HG02763 (cell line): ENCODE results near the gene MEGF6.

Source experiments
- ATAC-seq: cut with Tn5 transposase; IDR thresholded peaks from one replicate; pipeline ENCODE4 v1.9.1; 2021; ENCODE audit warnings: mild to moderate bottlenecking, moderate library complexity; ENCODE audit not compliant: unreplicated experiment

MEGF6 gene

DNA sequence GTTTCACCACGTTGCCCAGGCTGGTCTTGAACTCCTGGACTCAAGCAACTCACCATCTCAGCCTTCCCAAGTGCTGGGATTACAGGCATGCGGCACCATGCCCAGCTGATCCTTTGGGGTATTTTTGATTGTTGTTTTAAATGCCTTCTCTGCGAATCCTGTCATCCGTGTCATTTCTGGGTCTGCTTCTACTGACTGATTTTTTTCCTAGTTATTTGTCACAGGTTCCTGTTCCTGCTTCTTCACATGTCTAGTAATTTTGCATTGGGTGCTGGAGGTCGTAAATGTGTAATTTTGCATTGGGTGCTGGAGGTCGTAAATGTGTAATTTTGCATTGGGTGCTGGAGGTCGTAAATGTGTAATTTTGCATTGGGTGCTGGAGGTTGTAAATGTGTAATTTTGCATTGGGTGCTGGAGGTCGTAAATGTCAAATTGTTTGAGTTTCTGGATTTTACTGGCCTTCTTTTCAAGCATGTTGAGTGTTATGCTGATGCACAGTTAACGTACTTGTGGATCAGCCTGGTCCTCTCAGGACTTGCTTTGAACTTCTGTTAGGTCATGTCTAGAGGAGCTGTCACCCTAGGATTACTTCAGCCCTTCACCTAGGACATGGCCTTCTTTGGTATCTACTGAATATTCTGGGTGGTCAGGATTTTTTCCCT, 161.0 kb downstream of the MEGF6 start:
- ATAC-seq = no peak

DNA sequence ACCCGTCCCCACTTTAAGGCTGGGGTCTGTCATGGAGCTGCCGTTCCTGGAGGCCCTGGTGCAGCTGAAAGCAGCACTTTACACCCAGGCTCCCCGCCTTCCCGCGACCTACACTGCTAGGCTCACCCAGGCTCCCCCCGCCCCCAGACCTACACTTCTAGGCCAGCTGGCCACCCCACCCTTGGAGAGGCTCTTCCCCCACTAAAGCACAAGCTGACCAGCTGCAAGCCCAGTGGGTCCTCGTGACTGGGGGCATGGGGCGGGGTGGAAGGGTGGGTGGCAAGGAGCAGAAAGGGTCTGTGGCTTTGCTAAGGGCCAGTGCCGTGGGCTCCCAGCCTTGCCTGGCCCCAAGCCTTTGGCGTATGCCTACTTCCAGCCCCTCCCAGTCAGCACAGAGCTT, 166.6 kb downstream of the MEGF6 start:
- no peak for ATAC-seq

DNA sequence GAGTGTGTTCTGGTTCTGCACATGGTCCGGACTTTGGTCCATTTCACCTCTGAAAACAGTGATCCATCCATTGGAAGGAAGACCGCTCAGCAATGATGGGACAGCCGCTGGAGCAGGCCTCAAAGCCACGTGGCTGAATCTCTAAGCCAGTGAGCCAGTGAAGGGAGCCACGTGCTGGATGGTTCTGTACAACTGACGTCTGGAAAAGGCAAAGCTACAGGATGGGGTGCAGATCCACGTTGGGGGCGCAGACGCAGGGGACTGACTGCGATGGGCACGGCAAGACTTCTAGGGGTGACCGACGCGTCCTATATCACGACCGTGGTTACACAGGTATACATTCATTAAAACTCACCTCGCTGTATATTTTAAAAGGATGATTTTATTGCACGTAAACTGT, 167.0 kb downstream of the MEGF6 start:
- ATAC-seq = no peak

DNA sequence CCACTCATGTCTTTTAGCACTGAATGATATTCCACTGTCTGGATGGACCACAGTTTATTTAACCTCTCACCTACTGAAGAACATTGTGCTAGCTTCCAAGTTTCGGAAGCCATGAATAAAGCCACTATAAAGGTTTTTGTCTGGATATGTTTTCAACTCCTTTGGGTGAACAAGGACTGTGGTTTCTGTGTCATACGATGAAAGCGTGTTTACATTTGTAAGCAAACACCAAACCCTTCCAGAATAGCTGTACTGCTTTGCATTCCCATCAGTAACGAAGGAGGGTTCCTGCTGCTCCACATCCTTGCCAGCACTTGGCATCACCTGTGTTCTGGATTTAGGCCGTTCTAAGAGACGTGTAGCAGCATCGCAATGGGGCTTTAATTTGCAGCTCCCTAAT, 167.5 kb downstream of the MEGF6 start:
- ATAC-seq = no peak

DNA sequence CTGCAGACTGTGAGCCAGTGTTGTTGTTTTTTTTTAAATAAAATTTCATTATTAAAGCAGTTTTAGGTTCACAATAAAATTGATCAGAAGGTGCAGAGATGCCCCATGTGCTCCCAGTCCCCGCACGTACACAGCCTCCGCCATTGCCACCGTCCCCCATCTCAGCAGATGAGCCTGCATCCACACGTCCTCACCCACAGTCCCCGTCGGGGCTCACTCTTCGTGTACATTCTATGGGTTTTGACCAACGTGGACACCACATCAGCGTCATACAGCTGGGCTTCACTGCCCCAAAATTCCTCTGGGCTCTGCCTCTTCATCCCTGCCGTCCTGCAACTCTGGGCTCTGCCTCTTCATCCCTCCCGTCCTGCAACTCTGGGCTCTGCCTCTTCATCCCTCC, 168.4 kb downstream of the MEGF6 start:
- no peak for ATAC-seq

DNA sequence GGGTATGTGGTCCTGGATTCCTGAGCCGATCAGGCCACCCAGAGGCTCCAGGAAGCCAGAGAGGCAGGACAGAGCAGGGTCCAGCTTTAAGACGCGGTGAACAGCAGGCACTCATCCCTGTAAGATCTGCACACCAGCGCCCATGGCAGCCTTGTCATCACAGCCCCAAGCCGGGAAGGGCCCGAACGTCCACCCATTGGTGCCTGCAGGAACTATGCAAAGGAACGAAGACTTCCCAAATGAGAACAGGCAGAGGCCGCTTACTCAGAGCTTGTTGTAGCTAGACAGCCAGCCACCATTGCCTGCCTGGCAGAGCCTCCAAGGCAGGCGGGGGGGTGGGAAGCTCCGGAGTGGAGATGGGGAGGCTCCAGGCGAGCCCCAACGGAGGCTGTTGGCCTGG, 169.0 kb downstream of the MEGF6 start:
- no peak for ATAC-seq

DNA sequence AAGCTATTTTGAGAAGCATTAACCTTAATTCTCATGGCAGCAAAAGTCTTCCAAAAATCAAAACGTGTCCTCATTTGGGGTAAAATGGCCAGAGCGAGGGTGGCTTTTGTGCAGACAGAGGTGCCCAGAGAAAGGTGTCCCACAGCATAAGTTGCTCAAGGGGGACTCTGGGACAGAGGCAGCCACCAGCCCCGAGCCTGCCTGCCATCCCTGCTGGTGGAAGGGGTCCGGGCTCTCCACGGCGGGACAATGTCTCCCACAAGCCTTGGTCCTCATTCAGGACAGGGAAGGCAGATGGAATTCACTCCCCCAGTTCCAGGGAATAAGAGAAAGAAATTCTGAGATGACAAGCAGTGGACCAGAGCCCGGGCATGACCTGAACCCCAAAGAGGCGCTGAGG, 169.4 kb downstream of the MEGF6 start:
- no peak for ATAC-seq

DNA sequence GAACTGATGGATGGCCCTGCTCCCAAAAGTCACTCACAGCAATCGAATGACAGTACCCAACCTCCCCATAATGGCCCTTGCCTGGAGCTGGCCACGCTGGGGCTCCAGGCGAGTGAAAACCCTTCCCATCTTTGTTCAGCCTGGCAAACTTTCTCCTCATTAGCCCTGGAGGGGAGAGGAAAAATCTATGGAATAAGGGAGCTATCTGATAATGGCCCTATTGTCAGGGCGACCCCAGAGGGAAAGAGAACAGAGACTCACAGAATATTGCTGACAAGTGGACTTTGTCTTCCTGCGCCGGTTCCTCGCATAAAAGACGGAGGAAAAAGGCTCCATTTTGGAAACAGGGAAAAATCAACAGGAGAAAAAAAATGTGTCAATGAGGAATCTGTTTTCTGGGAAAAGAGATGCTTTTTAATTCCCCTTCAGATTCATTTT, 169.9 kb downstream of the MEGF6 start:
- no peak for ATAC-seq

DNA sequence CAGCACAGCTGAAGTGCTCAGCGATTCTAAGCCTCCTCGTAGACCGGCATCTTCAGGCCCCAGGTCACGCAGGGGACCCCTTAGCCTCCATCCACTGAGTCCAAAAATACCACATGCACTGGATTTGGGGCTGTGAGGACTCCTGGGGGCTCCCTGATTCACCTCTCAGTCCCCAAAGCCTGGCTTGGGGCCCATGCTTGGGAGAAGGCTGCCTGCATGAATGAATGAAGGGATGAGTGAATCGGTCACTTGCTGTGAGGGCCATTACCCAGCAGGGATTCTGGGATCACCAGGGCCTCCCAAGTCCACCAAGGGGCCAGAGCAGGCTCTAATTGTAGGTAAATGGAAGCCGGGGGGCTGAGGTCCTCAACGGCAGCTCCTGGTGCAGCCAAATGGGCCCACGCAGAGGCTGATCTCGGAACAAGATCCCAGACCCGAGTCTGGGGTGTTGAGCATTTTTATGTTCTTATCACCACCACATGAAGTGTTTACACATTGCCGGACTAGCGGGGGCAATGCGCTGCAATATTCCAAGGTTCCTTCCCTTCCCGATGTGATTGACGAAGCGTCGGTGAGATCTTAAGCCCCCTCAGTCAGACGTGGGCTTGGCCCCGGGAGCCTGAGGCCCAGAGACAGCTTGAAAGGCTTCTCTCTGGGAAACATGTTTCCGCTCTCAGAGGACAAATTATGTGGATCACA, 170.4 kb downstream of the MEGF6 start:
- ATAC-seq = no peak

DNA sequence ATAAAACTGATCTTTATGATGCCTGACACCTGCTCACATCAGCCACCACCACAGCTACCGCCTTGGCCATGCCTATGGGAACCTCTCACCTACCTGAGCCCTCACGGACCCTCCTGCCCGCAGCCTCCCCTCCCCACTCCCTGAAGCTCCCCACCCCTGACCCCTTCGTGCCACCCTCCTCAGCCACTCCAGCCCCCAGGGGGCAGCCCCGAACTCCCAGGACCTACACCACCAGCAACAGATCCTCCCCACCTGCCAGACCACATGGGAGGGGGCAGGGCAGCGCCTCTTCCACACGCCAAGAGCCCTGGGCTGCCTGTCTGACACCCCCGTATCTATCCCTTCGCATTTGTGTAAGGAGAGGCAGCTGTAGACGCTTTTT, 171.0 kb downstream of the MEGF6 start:
- no peak for ATAC-seq
